H9 (cell line): ENCODE measurements around the gene STPG3. TPM values are rescaled to one million over a fixed set of nuclear protein-coding genes. Genes with fewer than 3 reads are reported as not detected.

Experiments
- DNase-seq: peaks from one replicate; pipeline ENCODE4 v3.0.0-alpha.2; 2017
- H2AFZ ChIP-seq: one replicate; pipeline ENCODE4 v1.6.1; 2013; ENCODE audit warnings: mild to moderate bottlenecking, low read length, control low read depth, moderate library complexity
- H2AK5ac ChIP-seq: 2 replicates; pipeline ENCODE4 v1.6.1; 2013; ENCODE audit warnings: low read length, control low read depth, mixed read lengths; ENCODE audit not compliant: insufficient read length
- H2BK120ac ChIP-seq: one replicate; pipeline ENCODE4 v1.6.1; 2013; ENCODE audit warnings: low read depth, mild to moderate bottlenecking, low read length, control low read depth, inconsistent platforms; ENCODE audit not compliant: poor library complexity, severe bottlenecking
- H2BK12ac ChIP-seq: 2 replicates; pipeline ENCODE4 v1.6.1; 2013; ENCODE audit warnings: low read length, control low read depth, mixed read lengths, low read depth; ENCODE audit not compliant: insufficient read length
- H2BK15ac ChIP-seq: 2 replicates; pipeline ENCODE4 v1.6.1; 2013; ENCODE audit warnings: low read depth, low read length, control low read depth
- H2BK20ac ChIP-seq: one replicate; pipeline ENCODE4 v1.6.1; 2013; ENCODE audit warnings: low read depth, mild to moderate bottlenecking, low read length, control low read depth, inconsistent platforms; ENCODE audit not compliant: poor library complexity, severe bottlenecking
- H2BK5ac ChIP-seq: 2 replicates; pipeline ENCODE4 v1.6.1; 2013; ENCODE audit warnings: low read length, control low read depth, mixed read lengths; ENCODE audit not compliant: insufficient read length
- H3K14ac ChIP-seq: 2 replicates; pipeline ENCODE4 v1.6.1; 2013; ENCODE audit warnings: low read length, control low read depth; ENCODE audit not compliant: insufficient read depth
- H3K18ac ChIP-seq: 2 replicates; pipeline ENCODE4 v1.6.1; 2013; ENCODE audit warnings: low read depth, mild to moderate bottlenecking, mixed read lengths, low read length, control low read depth; ENCODE audit not compliant: insufficient read length
- H3K23ac ChIP-seq: 2 replicates; pipeline ENCODE4 v1.6.1; 2013; ENCODE audit warnings: low read length, control low read depth, mixed read lengths, low read depth; ENCODE audit not compliant: insufficient read length
- H3K23me2 ChIP-seq: 2 replicates; pipeline ENCODE4 v1.6.1; 2013; ENCODE audit warnings: low read depth, mild to moderate bottlenecking, mixed read lengths, low read length, control low read depth; ENCODE audit not compliant: insufficient read length, poor library complexity, severe bottlenecking
- H3K27ac ChIP-seq: 2 replicates; pipeline ENCODE4 v1.5.1; 2013; ENCODE audit warnings: low read length, control low read depth, mixed read lengths, low read depth; ENCODE audit not compliant: insufficient read length
- H3K27me3 ChIP-seq: 2 replicates; pipeline ENCODE4 v1.6.1; 2013; ENCODE audit warnings: low read length, control low read depth, inconsistent platforms; ENCODE audit not compliant: insufficient read depth
- H3K4ac ChIP-seq: 2 replicates; pipeline ENCODE4 v1.6.1; 2013; ENCODE audit warnings: low read depth, mild to moderate bottlenecking, control low read depth, inconsistent platforms, low read length, moderate library complexity
- H3K4me1 ChIP-seq: 2 replicates; pipeline ENCODE4 v1.6.1; 2013; ENCODE audit warnings: low read length, control low read depth, inconsistent platforms; ENCODE audit not compliant: insufficient read depth
- H3K4me2 ChIP-seq: 2 replicates; pipeline ENCODE4 v1.6.1; 2013; ENCODE audit warnings: low read length, control low read depth, mixed read lengths; ENCODE audit not compliant: insufficient read length, insufficient read depth
- H3K56ac ChIP-seq: 2 replicates; pipeline ENCODE4 v1.6.1; 2013; ENCODE audit warnings: low read depth, mild to moderate bottlenecking, mixed read lengths, low read length, control low read depth; ENCODE audit not compliant: insufficient read length
- H3K79me1 ChIP-seq: 2 replicates; pipeline ENCODE4 v1.6.1; 2013; ENCODE audit warnings: low read depth, mild to moderate bottlenecking, moderate library complexity, low read length, control low read depth, inconsistent platforms; ENCODE audit not compliant: insufficient read depth, poor library complexity, severe bottlenecking
- H3K79me2 ChIP-seq: 2 replicates; pipeline ENCODE4 v1.6.1; 2013; ENCODE audit warnings: low read length, control low read depth, inconsistent platforms; ENCODE audit not compliant: insufficient read depth
- H3K9ac ChIP-seq: 2 replicates; pipeline ENCODE4 v1.6.1; 2013; ENCODE audit warnings: low read length, control low read depth, mixed read lengths; ENCODE audit not compliant: insufficient read length; ENCODE audit errors: extremely low read depth
- H3K9me3 ChIP-seq: one replicate; pipeline ENCODE4 v1.6.1; 2013; ENCODE audit warnings: low read depth, low read length, inconsistent platforms; ENCODE audit not compliant: control insufficient read depth
- H3T11ph ChIP-seq: one replicate; pipeline ENCODE4 v1.6.1; 2013; ENCODE audit warnings: mild to moderate bottlenecking, low read length, control low read depth, inconsistent platforms
- H4K20me1 ChIP-seq: one replicate; pipeline ENCODE4 v1.6.1; 2013; ENCODE audit not compliant: control insufficient read depth, insufficient read length, insufficient read depth
- H4K5ac ChIP-seq: 2 replicates; pipeline ENCODE4 v1.6.1; 2013; ENCODE audit warnings: low read depth, mild to moderate bottlenecking, mixed read lengths, low read length, control low read depth; ENCODE audit not compliant: insufficient read length
- H4K8ac ChIP-seq: replicated peaks from 2 replicates; pipeline ENCODE4 v1.6.1; 2013; ENCODE audit warnings: low read length, control low read depth, mixed read lengths, low read depth; ENCODE audit not compliant: insufficient read length
- H4K91ac ChIP-seq: 2 replicates; pipeline ENCODE4 v1.6.1; 2013; ENCODE audit warnings: low read depth, mild to moderate bottlenecking, moderate library complexity, mixed read lengths, low read length, control low read depth; ENCODE audit not compliant: insufficient read length
- H3K27ac Mint-ChIP-seq, 3 experiments: 2 replicates in 2 of 3; 3 replicates in 1 of 3; pipeline ENCODE4 v1.8.0; 2020 to 2021; ENCODE audit warnings: mixed read lengths in 3 of 3, mild to moderate bottlenecking in 1 of 3, moderate library complexity in 1 of 3
- H3K27me3 Mint-ChIP-seq: 2 replicates; pipeline ENCODE4 v1.8.0; 2021; ENCODE audit warnings: low read depth, mild to moderate bottlenecking, moderate library complexity, mixed read lengths
- H3K36me3 Mint-ChIP-seq, 3 experiments: 2 replicates in 2 of 3; 3 replicates in 1 of 3; pipeline ENCODE4 v1.8.0; 2020 to 2021; ENCODE audit warnings: low read depth in 3 of 3, mixed read lengths in 3 of 3; ENCODE audit not compliant: insufficient read depth in 1 of 3
- H3K4me1 Mint-ChIP-seq, 2 experiments: 2 replicates each; pipeline ENCODE4 v1.8.0; 2020; ENCODE audit warnings: mixed read lengths in 2 of 2
- H3K4me3 Mint-ChIP-seq, 2 experiments: 2 replicates in 1 of 2; 3 replicates in 1 of 2; pipeline ENCODE4 v1.8.0; 2020 to 2021; ENCODE audit warnings: mild to moderate bottlenecking in 2 of 2, mixed read lengths in 2 of 2, moderate library complexity in 1 of 2
- H3K9me3 Mint-ChIP-seq, 2 experiments: 2 replicates in 1 of 2; 3 replicates in 1 of 2; pipeline ENCODE4 v1.8.0; 2020; ENCODE audit warnings: mild to moderate bottlenecking in 2 of 2, mixed read lengths in 2 of 2, moderate library complexity in 1 of 2
- WGBS: extraction: QIAGEN DNeasy Blood & Tissue Kit; methylation state at CpG from one replicate; pipeline ENCODE4 v1.1.7; 2013; ENCODE audit warnings: missing lambda C conversion rate, low lambda C conversion rate, mixed read lengths; ENCODE audit not compliant: insufficient read length; ENCODE audit errors: extremely low coverage; 5-methylcytosine and 5-hydroxymethylcytosine counted together
- total RNA-seq: library from RNA; stranded (reverse); gene quantifications from 2 replicates; pipeline ENCODE4 v1.2.1, GENCODE V29; 2021
- TF ChIP-seq, protein P1 (sequence below): fragments of 200-600 bp; sonication (generic); conservative IDR thresholded peaks from 3 replicates; pipeline ENCODE4 v1.8.0; 2021; ENCODE audit warnings: antibody characterized with exemption, mild to moderate bottlenecking

Gene STPG3
- total RNA-seq, 1 experiment from 2014 or later: not detected

GRCh38 chr9:137214620-137215019, 36.5 kb upstream of the STPG3 start:
- TF ChIP-seq, protein P1, sequence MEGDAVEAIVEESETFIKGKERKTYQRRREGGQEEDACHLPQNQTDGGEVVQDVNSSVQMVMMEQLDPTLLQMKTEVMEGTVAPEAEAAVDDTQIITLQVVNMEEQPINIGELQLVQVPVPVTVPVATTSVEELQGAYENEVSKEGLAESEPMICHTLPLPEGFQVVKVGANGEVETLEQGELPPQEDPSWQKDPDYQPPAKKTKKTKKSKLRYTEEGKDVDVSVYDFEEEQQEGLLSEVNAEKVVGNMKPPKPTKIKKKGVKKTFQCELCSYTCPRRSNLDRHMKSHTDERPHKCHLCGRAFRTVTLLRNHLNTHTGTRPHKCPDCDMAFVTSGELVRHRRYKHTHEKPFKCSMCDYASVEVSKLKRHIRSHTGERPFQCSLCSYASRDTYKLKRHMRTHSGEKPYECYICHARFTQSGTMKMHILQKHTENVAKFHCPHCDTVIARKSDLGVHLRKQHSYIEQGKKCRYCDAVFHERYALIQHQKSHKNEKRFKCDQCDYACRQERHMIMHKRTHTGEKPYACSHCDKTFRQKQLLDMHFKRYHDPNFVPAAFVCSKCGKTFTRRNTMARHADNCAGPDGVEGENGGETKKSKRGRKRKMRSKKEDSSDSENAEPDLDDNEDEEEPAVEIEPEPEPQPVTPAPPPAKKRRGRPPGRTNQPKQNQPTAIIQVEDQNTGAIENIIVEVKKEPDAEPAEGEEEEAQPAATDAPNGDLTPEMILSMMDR: no peak
- no peaks in the 10 kb centered on the region for H3K27me3 Mint-ChIP-seq

More at GRCh38 chr9:137214620-137215019, 36.5 kb upstream of the STPG3 start:
- Histone ChIP-seq H3K9ac (no peak overlapping the region), H3K27me3 (no peaks in the 10 kb centered on the region), H2AK5ac (no peak overlapping the region), H2BK120ac (no peak overlapping the region), H3K4me2 (no peak overlapping the region), H3K79me2 (no peaks in the 10 kb centered on the region), H3K23ac (no peak overlapping the region), H3K27ac (no peak overlapping the region), H3K79me1 (no peaks in the 10 kb centered on the region), H3K23me2 (no peaks in the 10 kb centered on the region), H2BK15ac (no peak overlapping the region), H3K4ac (no peak overlapping the region), H2BK12ac (no peak overlapping the region), H4K8ac (no peak overlapping the region), H3K14ac (no peak overlapping the region), H4K5ac (no peak overlapping the region), H3K9me3 (no peaks in the 10 kb centered on the region), H2BK20ac (no peak overlapping the region), H3T11ph (no peak overlapping the region), H2BK5ac (no peak overlapping the region), H2AFZ (no peak overlapping the region), H4K20me1 (no peaks in the 10 kb centered on the region), H3K4me1 (no peaks in the 10 kb centered on the region; the same call in 1 of the 2 replicates), H3K18ac (no peak overlapping the region), H3K56ac (no peak overlapping the region), H4K91ac (no peak overlapping the region)
- no peak overlapping the region for H3K27ac Mint-ChIP-seq
- no peaks in the 10 kb centered on the region for H3K9me3 Mint-ChIP-seq
- no CpG with 5 or more reads among the region's 19 CpGs for WGBS
- no peak overlapping the region for H3K4me3 Mint-ChIP-seq
- peaks cover 4 to 5% of the 10 kb centered on the region in 2 experiments for H3K4me1 Mint-ChIP-seq
- no peak for DNase-seq
- H3K36me3 Mint-ChIP-seq: peaks cover 5 to 29% (median 17%) of the 10 kb centered on the region in 3 experiments; a peak in 5 of 7 replicates
